COLO829 (cell line): ENCODE data around the gene C10orf53.

Source experiments
- DNase-seq: peaks from one replicate; pipeline ENCODE4 v3.0.0; 2012; ENCODE audit warnings: low spot score

The C10orf53 gene, protein sequence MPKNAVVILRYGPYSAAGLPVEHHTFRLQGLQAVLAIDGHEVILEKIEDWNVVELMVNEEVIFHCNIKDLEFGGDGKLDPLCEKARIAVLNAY

DNA sequence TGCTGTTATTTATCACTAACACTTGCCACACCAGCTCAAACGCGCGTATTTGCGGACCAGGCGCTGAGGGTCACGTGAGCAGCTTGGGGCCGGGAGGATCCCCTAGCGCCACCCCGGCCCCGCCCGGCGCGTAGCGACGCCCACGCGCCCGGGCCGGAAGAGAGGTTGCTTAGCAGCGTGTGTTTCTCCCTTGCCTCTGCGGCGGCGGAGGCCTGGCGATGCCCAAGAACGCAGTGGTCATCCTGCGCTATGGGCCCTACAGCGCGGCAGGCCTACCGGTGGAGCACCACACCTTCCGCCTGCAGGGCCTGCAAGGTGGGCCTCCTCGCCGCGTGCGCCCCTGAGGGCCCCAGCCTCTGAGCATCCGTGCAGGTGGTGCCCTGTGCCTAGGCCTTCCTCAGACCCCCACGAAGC lies at the start of gene C10orf53:
TSS of gene C10orf53 (plus strand) at position 172 of the 414 bp plus-strand sequence. CDS start at position 219, 47 bp downstream.
- DNase-seq = peak; percentile 12

DNA sequence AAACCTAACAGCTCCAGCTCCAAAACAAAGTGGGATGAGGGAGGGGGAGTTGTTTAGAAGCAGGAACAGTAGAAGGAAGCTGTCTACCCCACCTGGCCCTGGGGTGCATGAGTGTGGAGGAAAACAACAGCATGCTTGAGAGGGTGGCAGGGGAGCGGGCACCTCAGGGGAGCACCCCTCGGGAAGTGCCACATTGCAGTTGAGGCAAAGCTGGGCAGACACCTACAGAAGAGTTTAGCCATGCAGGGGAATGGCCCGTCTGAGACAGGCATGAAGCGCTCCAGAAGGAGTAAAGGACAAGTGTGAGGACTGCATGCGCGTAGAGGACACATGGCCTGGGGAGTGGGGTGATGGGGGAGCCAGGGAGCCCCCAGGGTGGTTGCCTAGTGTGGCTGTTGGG lies 47.5 kb upstream of the C10orf53 start:
- DNase-seq = no peak

DNA sequence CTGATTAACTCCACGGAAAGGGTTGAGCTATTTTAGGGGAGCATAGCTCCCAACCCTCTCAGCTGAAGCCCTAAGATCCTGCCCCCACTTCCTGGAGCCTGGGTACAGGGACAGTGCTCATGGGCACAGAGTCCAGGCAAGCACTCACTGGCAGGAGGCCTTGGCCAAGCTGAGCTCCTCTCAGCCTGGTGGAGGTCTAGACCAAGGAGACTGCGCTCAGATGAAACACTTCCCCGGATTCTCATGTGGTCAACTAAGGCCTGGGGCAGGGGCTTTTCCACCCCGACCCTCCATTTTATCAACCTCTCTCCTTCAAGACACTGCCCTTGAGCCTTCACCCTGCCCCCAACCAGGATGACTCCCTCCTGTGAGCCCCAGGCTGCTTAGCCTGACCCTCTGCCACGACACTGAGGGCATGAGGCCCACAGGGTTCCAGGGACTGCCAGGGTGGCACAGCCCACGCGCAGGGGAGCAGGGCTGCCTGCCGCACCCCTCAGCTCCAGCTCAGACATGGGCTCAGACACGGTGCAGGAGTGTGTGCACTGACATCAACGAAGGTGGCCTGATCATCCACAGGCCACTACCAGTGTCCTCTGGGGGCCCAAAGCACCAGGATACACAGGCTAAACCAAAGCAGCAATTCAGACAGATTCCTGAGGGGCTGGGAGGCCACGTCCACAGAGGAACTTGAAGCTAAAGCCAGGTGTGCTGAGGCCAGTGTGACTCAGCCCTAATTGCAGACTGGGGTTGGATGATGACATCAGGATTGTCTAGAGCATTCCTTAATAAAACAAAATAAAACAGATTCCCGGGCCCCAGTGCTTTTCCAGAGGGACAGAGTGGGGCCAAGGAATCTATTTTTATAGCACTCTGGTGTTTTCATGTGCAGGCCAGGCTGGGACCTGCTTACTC lies 46.8 kb upstream of the C10orf53 start:
- no peak for DNase-seq

DNA sequence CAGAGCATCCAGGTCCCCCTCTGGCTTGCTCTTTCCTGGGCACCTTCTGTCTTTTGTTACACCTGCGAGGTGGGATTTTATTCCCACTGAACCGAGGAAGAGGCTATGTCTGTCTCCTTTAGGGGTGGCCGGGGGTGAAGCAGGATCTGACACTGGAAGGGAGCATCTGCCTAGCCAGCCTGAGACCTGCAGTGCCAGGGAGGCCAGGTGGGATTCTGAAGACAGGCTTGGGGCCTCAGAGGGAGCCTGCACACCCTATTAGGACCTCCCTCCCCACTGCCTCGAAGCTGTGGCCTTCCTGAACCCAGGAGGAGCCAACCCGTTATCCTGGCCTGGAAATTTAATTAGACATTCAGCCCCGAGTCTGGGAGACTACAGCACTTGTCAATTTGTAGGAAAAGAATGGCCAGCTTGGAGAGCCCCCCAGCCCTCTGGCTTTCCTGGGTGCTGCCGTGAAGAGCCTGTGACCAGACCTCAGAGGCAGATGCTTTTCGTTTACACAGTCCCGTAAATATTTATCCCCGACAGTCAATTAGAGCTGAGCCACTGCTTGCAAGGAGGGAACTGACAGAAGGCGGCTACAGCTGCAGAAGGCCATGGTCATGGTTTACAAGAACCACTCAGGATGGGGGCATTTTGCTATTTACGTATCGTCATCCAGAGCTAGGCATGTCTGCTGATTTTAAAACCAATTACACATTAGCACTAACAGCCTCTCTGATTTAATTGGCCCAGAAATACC lies 46.0 kb upstream of the C10orf53 start:
- no peak for DNase-seq

DNA sequence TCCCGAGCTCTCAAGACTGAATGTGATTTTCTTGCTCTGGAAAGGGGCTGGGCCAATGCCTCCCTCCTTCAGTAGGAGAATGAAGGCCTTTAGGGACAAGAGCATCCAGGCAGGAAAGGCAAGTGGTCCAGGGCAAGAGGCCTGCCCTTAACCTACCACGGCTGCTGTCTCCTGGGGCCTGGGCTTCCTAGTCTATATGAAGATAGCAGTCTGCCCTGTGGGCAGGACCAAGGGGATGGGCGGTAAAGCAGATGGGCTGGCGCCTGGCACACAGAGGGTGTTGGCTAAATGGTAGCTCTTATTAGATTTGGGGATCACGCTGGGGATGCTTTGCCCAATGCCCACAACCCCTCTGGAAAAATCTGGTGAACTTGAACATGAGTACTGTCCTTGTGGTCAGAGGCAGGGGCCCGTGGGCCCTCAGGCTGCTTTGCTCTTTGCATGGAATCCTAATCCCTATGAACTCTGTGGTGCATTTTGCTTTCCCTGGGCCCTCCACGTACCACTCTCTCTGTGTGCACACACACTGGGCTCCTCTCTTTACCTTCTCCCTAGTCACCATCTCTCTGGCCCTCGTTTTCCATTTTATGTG lies 45.3 kb upstream of the C10orf53 start:
- no peak for DNase-seq

DNA sequence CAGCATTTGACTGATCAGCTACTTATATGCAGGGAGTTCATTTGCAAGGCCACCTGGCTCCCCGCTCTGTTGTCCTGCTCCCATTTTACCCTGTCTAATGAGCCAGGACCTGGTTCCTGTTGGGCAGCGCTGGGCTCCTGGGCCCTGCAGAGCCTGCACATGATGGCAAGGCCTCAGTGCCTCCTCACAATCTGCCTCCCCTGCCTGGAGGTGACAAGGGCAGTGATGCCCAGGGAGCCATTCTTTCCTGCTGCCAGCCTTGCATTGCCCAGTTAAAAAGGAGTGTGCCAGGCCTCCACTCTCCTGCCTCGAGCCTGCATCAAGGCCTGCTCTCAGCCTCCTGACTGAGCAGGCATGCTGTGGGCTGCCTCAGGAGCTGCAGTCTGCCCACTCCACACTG lies 37.1 kb upstream of the C10orf53 start:
- no peak for DNase-seq

DNA sequence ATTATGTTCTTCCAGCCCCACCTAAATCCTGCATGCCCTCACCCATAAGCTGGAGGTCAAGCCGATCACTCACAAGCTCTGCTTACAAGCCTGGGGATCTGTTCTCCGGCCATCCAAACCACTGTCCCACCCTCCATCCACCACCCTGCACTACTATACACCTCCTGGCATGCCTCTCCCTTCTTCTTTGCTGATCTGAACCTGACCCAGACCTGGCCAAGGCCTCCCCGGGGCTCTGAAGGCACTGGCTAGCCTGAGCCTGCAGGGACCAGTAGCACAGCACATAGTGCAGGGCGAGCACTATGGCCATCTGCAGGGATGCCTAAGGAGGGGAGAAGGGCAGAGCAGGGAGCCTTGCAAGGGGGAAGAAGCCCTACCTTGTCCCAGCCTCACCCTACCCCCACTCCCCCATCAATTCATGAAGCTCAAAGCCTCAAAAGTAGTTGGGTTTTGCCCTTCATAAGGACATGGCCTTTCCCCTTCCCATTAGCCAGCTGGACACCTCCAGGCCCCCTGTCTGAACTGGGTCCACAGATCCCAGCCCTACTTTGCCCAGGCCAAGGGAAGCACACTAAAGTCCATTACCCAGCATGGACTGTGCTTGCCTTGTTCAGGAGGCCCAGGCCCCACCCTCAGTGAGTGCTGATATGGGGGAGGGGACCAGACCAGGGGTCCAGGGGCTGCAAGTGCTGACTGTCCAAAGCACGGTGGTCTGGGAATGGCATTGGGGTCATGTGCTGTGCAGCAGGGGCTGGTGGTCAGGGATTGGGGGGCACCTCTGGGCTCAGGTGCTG lies 36.0 kb upstream of the C10orf53 start:
- DNase-seq = no peak

DNA sequence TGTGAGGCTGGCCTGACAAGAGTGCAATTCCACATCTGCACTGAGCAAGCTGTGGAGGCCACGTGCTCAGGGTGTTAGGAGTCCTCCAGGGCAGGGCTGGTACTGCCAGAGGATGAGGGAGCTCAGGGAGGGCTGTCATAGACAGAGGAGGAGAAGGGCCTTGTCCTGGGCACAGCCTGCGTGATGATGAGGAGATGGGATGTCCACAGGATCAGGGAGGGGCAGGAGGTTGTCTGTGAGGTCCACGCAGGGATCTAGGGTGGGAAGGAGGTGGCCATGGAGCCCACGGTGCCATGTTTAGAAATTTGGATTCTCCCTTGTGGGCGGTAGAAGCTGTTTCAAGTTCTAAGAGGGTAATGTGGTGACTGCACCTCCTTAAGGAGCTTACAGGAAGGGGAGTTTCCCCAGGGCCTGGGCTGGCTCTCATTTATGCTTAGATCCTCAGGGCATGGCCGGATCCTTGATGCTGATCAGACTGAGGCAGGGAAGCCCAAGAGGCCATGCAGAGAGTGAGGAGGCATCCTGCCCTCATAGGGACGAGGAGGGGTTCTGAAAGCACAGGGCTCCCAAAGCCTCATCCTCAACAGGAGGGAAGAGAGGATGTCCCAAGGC lies 35.3 kb upstream of the C10orf53 start:
- DNase-seq = no peak

DNA sequence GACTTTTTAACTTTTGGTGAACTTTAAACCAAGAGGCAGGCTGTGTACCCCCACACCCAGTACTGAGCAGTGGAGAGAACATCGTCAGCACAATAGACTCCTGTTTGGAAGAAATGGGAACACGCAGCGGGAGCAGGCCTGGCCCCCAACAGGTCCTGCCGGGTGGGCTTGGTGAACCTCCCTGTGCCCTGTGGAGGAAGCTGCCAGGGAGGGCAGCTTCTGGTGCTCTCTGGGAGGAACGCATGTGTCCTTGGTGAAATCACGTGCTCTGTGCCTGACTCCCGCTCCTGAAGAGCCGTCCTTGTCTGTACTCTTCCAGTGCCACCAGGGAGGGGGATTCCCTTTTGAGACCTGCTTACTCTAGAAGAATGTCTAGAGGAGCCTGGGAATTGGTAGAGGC lies 34.0 kb upstream of the C10orf53 start:
- no peak for DNase-seq

DNA sequence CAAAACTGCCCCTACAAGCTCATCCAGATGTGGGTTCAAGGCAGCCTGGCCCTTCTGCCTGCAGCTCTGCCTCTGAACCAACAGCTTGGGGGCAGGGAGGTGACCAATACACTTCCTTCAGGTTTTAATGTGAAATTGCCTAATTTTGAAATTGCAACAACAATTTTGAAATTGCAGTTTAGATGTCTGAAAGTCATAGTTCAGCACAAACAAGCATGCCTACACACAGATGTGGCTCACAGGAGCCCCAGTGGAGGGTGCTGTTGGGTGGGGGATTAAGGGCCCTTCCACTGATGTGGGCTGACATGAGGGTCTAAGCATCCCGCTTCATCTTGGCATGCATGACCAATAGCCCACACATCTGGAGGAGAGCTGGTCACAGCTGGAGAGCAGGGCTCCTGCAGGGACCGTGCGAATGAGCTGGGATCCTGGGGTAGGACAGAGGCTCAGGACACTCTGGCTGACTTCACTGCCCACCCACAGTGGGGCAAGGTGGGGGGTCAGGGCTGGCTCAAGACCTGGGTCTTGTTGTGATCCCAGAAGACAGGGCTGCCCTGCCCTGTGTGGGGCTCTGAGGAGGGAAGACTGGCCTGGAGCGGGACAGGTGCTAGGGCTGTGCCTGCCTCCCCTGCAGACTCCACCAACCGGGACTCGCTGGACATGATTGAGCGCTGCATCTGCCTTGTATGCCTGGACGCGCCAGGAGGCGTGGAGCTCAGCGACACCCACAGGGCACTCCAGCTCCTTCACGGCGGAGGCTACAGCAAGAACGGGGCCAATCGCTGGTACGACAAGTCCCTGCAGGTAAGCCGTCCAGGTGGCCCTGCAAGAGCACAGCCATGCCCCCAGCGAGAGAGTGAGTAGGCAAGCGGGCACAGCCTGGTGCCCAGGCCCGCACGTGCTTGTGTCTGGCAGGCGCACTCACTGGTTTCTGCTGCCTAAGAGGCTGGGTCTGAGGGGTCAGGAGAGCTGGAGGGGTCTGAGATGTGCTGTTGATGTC lies 33.3 kb upstream of the C10orf53 start:
- no peak for DNase-seq

DNA sequence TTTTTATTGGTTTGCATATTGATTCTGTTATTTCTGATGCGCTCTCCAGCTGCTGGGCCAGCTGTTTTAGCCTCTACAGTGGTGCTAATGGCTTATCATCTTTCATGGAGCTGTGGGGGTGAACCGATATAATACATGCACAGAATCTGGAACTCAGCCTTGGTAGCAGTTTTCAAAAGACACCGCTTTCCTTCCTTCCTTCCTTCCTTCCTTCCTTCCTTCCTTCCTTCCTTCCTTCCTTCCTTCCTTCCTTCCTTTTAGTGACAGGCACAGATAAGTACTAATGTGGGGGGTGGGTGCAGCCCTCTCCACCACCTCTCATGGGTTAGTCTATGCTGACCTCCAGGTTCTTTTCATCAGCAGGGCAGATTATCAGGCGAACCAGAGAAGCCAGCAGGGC lies 31.9 kb upstream of the C10orf53 start:
- DNase-seq = no peak

DNA sequence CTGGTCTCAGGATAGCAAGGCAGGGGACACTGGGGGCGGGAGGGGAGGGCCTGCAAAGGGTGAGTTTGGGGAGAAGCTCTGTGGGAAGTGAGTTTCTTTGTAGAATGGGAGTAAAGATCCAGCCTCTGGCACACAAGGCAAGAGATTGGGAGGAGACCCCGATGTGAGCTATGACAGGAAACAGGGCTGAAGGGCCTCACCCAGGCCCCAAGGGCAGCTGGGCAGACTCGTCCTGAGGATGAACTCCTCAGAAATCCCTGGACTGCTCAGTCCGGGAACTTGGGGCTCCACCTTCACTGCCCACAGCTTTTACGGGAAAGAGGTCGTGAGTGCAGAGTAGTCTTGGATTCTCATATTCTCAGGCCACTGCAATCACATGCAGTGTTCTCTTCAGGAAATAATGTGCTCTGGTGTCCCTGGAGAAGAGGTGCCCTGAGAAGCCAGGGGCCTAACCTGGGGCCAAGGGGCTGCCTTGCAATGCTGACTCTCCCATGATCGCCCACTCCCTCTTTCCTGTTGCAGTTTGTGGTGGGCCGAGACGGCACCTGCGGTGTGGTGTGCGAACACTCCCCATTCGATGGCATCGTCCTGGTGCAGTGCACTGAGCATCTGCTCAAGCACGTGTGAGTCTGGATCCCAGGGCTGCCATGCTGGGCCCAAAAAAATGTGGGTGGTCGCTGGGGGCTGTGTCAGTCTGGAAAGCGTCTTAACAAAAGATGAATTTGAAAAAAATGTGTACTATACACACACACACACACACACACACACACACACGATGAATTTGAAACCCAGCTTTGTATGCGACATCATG lies 31.3 kb upstream of the C10orf53 start:
- DNase-seq = no peak

DNA sequence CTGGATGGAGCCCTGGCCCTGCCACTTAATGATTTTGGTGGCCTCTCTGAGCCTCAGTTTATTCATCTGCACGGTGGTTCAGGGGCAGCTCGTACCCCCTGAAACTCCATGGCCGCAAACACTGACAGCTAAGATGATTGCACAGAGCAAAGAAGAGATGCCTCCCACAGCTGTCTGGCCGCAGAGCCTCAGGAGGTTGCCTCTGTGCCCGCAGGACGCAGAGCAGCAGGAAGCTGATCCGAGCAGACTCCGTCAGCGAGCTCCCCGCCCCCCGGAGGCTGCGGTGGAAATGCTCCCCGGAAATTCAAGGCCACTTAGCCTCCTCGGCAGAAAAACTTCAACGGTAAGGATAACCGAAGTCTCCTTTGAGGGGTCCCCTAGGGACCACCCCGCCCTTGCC lies 30.2 kb upstream of the C10orf53 start:
- DNase-seq = no peak

DNA sequence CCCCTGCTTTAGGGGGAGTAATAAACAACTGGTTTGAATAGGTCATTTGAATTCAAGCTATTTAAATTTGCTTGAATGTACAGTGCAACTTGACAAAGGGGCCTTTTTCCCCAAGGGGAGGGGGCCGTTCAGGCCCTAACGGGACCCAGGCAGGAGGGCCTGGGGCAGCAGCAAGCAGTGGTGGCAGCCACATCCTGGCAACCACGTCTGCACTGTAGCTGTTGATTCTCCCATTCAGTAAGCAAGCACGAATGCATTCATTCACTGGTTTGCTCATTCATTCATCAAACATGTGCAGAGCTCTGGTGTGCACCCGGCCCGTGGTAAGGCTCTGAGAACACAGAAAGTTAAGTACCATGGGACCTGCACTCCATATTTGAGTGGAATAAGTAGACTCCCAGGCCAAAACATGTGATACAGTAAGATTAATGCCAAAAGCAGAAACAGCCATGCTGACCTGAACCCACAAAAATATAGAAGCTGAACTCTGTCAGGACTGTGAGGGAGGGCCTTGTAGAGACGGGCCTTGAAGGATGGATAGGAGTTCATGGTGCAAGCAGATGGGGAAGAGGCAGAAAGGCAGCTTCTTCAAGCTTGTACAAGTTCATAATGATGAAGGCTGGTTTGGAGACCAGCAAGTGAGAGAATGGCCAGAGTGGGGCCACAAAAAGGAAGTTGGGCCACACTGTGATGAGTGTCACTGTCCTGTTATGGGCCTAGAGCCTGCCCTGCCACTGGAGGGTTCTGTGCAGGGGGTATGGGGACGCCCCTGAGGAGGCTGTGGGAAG lies 29.3 kb upstream of the C10orf53 start:
- DNase-seq = no peak

DNA sequence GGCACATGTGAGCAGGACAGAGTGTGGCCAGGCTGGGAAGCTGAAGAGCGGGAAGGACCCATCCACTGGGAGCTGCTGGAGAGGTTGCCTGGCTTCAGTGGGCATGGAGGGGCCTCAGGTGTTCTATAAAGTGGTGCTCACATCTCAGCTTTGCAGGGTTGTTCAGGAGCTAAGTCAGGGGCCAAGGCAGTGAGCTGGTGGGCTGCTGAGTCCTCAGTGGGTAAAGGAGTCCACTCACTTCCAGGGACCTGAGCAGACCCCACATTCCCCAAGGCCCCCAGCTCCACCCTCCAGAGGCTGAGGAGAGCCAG lies 28.8 kb upstream of the C10orf53 start:
- no peak for DNase-seq

DNA sequence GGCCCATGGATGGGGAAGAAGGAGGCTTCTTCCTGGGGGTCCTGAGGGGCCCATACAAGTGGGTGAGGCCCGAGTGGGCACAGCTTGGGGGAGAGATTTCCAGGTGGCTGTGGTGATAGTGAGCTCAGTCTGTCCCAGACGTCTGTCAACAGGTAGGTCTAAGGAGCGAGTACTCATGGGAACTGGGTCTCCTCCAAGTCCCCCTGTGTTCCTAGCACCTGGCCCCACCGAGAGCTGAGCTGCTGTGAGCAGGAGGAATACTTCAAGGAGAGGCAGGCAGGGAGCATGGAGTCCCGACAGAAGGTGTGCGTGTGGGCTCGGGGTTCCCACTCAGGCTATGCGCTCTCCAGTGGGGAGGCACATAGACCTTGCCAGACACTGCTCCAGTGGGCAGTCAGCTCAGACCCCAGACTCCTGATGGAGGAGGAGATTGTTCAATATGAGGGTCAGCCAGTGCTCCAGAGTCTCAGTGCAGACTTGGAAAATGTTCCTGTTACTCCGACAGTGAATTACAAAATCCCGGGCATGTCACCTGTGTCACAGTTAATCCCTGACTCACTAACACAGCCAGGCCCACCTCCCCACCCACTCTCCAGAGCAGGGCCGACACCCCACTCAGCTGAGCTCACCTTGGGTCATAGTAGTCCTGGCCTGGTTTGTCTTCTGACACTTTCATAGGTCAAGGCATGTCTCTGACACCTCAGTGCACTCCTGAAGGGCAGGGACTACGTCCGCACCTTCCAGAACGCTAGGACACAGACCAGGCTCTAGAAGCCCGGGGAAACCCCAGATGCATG lies 28.2 kb upstream of the C10orf53 start:
- DNase-seq = no peak

DNA sequence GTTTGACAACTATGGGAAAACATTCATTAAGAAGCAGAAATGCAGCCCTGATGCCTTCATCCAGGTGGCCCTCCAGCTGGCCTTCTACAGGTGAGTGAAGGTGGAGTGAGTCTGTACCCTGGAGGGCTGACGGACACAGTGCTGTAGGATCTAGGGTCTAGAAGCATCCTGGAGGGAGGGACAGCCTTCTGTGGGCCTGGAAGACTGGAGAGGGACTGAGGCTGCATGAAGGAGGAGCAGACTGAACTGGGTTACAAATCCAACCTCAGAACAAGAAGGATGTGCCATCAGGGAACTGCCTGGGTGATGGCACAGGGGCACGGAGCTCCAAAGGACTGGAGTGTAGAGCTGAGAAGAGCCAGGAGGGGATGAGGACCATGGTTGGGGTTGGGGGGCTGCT lies 27.5 kb upstream of the C10orf53 start:
- no peak for DNase-seq
